ENCODE results near the gene PPP2R2C.

DNA sequence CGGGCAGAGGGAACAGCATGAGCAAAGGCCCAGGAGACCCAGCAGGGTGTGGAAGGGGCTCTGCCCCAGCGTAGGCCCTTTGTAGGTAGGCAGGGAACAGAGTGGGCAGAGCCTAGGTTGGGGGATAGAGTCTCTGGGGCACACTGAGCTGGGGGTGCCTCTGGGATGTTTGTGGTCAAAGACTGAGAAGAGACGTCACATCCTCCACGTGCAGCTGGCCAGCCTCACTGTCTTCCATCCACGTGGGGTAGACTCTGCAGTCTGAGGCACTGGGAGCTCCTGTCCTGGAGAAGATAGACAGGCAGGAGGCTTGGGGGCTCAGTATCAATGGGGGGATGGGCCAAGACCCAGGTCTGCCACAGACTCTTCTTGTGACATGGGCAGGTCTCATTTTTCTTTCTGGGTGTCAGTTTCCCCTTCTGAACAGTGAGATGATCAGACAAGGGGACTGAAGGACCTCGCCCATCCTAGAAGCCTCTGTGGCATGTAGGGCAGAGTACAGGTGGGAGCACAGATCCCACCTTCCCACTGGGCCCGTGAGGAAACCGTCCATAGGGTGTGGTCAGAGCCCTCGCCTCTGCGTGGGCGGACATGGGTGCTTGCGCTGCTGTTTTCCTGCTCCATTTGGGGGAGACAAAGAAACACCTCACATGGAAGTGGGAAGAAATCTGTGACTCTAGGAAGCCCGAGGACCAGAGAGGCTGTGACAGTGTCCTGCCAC, 179.9 kb downstream of the PPP2R2C start:
- no peak for TF ChIP-seq BHLHE40 (IDR thresholded peaks at IDR 0.05; ENCODE audit: borderline replicate concordance)
- no peak for TF ChIP-seq ZNF384 (IDR thresholded peaks at IDR 0.05)
- TF ChIP-seq FOXM1 (IDR thresholded peaks at IDR 0.05; ENCODE audit: borderline replicate concordance) = no peak
- TF ChIP-seq SP1 (IDR thresholded peaks at IDR 0.05) = no peak
- no peak for TF ChIP-seq SUZ12 (IDR thresholded peaks at IDR 0.05)
- TF ChIP-seq ARNT (IDR thresholded peaks at IDR 0.05) = no peak
- TF ChIP-seq TARDBP (IDR thresholded peaks at IDR 0.05) = no peak
- no peak for TF ChIP-seq ELF4 (IDR thresholded peaks at IDR 0.05)
- no peak for TF ChIP-seq LEF1 (IDR thresholded peaks at IDR 0.05; ENCODE audit: borderline replicate concordance)
- no peak for TF ChIP-seq L3MBTL2 (conservative IDR thresholded peaks at IDR 0.05)

Measured in HEK293T (cell line).